IMR-90 (cell line): ENCODE data around the gene ACAP2.

ENCODE experiments used
- BHLHE40 ChIP-seq: fragments of 150-350 bp; IDR thresholded peaks from 2 replicates; pipeline ENCODE4 v1.6.1; 2016; ENCODE audit warnings: mild to moderate bottlenecking, low read depth, low read length
- CEBPB ChIP-seq: IDR thresholded peaks from 2 replicates; pipeline ENCODE4 v1.6.1; 2012; ENCODE audit warnings: low read depth, low read length, improper control_type of control experiment
- ELK1 ChIP-seq: fragments of 150-350 bp; IDR thresholded peaks from 2 replicates; pipeline ENCODE4 v1.6.1; 2016; ENCODE audit warnings: low read depth, mild to moderate bottlenecking, low read length, moderate library complexity, borderline replicate concordance
- FOS ChIP-seq: fragments of 150-350 bp; IDR thresholded peaks from 2 replicates; pipeline ENCODE4 v1.6.1; 2016; ENCODE audit warnings: low read depth, low read length
- MAFK ChIP-seq: IDR thresholded peaks from 2 replicates; pipeline ENCODE4 v1.6.1; 2012; ENCODE audit warnings: low read depth, low read length, improper control_type of control experiment
- MAZ ChIP-seq: IDR thresholded peaks from 2 replicates; pipeline ENCODE4 v1.6.1; 2012; ENCODE audit warnings: low read depth, mild to moderate bottlenecking, low read length, improper control_type of control experiment, moderate library complexity, borderline replicate concordance
- MXI1 ChIP-seq: IDR thresholded peaks from 2 replicates; pipeline ENCODE4 v1.6.1; 2012; ENCODE audit warnings: low read depth, mild to moderate bottlenecking, low read length, moderate library complexity, borderline replicate concordance
- NFE2L2 ChIP-seq: fragments of 150-350 bp; IDR thresholded peaks from 2 replicates; pipeline ENCODE4 v1.6.1; 2016; ENCODE audit warnings: low read depth, mild to moderate bottlenecking, low read length
- POLR2A ChIP-seq: IDR thresholded peaks from 2 replicates; pipeline ENCODE4 v1.6.1; 2012; ENCODE audit warnings: mild to moderate bottlenecking, low read depth, low read length
- RAD21 ChIP-seq: IDR thresholded peaks from 2 replicates; pipeline ENCODE4 v1.6.1; 2012; ENCODE audit warnings: low read length, improper control_type of control experiment
- RFX5 ChIP-seq: IDR thresholded peaks from 2 replicates; pipeline ENCODE4 v1.8.0; 2012; ENCODE audit warnings: low read depth, mild to moderate bottlenecking, low read length, moderate library complexity
- SMC3 ChIP-seq: fragments of 150-350 bp; IDR thresholded peaks from 2 replicates; pipeline ENCODE4 v1.6.1; 2016; ENCODE audit warnings: low read depth, mild to moderate bottlenecking, antibody characterized with exemption, low read length, moderate library complexity
- USF2 ChIP-seq: fragments of 150-350 bp; IDR thresholded peaks from 2 replicates; pipeline ENCODE4 v1.6.1; 2017; ENCODE audit warnings: mild to moderate bottlenecking, antibody characterized with exemption, low read length, low read depth
- TF ChIP-seq, protein P1 (sequence below): conservative IDR thresholded peaks from 2 replicates; pipeline ENCODE4 v1.5.1; 2012; ENCODE audit warnings: mild to moderate bottlenecking, low read depth, low read length, improper control_type of control experiment

- TF ChIP-seq, protein P1, sequence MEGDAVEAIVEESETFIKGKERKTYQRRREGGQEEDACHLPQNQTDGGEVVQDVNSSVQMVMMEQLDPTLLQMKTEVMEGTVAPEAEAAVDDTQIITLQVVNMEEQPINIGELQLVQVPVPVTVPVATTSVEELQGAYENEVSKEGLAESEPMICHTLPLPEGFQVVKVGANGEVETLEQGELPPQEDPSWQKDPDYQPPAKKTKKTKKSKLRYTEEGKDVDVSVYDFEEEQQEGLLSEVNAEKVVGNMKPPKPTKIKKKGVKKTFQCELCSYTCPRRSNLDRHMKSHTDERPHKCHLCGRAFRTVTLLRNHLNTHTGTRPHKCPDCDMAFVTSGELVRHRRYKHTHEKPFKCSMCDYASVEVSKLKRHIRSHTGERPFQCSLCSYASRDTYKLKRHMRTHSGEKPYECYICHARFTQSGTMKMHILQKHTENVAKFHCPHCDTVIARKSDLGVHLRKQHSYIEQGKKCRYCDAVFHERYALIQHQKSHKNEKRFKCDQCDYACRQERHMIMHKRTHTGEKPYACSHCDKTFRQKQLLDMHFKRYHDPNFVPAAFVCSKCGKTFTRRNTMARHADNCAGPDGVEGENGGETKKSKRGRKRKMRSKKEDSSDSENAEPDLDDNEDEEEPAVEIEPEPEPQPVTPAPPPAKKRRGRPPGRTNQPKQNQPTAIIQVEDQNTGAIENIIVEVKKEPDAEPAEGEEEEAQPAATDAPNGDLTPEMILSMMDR: no peak
- no peak for TF ChIP-seq POLR2A
- TF ChIP-seq RFX5: no peak
- no peak for TF ChIP-seq USF2
- TF ChIP-seq SMC3: no peak
- no peak for TF ChIP-seq FOS
- no peak for TF ChIP-seq RAD21
- no peak for TF ChIP-seq MXI1
- no peak for TF ChIP-seq BHLHE40
- TF ChIP-seq CEBPB: no peak
- no peak for TF ChIP-seq NFE2L2
- no peak for TF ChIP-seq MAFK
- TF ChIP-seq ELK1: no peak
- no peak for TF ChIP-seq MAZ
These were observed 13.0 kb upstream of the ACAP2 start for GRCh38 chr3:195455789-195456188.
